IPS DF 4.7 (cell line): ENCODE data around the gene TNFRSF14.

Experiments
- DNase-seq: peaks from one replicate; pipeline ENCODE4 v3.0.0-alpha.2; 2013; ENCODE audit warnings: low spot score; ENCODE audit errors: extremely low read depth

Gene TNFRSF14

DNA sequence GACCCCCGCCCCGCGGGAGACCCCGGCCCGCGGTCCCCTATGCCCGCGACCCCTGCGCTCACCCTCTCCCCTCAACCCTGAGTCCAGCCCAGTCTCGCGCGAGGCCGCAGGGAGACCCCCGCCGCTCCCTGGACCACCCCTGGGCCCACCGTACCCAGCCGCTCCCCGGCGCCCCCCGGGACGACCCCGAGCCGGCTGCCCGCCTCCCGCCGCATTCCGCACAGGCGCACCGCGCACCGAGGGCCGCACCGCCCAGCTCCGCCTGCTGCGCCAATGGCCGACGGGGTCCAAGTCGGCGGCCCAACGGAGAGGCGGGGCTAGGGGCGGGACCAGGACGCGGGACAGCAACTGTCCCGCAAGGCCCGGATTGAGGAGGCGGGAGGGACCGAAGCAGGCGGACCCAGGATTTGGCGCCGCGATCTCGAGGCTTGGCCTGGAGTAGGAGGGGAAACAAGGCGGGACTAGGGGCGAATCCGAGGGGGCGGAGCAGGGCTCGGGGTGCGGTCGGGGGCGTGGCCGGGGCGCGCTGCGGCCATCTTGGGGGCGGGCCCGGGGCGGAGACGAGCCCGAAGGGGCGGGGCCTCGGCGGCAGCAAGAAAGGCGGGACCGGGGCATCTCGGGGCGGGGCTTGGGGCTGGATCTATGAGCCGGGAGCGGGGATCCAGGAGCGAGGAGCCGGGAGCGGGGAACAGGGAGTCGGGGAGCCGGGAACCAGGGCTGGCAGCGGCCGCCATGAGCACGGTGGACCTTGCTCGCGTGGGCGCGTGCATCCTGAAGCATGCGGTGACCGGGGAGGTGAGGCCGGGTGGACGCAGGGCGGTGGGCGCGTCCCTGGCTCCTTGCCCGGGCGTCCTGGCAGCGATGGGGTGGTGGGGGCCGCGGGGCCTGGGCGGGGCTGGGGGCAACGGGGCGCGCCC, 30.2 kb downstream of the TNFRSF14 start, which contains the start of gene PRXL2B:
Gene PRXL2B (plus strand): TSS at position 624 of the 917 bp plus-strand sequence. CDS start 109 bp downstream, at position 733.
- DNase-seq, result peak; percentile 72

DNA sequence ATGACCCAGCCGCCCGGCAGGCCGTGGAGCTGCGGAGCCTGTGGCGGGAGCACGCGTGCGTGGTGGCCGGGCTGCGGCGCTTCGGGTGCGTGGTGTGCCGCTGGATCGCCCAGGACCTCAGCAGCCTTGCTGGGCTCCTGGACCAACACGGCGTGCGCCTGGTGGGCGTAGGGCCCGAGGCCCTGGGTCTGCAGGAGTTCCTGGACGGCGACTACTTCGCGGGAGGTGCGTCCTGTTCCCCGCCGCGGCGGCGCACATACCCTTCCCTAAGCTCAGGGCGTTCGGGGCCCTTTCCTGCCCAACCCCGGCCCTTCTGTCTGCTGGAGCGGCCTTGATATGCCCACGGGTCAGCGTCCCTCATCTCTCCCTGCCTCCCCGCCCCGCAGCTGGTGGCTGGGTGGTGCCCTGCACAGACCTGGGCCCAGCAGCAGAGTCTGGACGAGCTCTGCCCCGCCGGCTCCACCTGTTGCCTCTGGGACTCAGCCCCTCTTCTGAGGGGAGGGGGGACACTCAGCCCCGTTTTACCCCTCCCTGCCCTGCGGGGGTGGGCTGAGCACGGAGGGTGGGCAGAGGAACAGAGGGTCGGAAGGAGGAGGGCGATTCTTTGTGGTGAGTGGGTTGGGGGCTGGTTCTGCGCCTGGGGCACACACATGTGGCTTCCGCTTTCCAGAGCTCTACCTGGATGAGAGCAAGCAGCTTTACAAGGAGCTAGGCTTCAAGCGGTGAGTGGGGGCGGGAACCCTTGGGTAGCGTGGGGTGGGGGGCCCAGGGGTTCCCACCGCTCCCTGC, 31.1 kb downstream of the TNFRSF14 start:
- no peak for DNase-seq

DNA sequence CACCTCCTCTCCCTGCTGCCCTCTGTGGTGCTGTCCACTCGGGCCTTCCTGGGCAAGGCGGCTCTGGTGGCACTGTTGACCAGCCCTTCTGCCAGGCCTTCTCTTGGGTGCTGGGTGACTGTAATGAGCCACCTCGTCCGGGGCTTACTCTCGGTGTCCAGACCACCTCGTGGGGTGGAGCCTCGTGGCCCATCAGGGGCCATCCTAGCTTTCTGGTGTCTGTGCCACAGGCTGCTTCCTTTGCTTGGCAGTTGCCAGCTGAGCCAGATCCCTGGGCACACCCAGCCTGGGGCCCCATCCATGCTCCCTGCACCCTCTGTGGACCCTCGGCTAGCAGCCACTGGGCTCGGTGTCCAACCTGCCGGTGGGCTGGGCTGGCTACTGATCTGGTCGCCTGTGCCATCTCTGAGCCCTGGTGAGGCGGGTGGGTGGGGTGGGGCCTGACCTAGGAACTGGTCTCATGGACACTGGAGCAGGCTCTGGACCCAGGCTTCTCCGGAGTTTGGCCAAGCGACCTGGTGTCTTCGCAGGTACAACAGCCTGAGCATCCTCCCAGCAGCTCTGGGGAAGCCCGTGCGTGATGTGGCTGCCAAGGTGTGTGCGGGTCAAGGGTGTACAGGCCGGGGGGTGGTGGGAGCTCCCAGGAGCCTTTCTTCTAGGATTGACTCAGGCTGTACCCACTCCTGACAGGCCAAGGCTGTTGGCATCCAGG, 31.8 kb downstream of the TNFRSF14 start:
- DNase-seq, result no peak

DNA sequence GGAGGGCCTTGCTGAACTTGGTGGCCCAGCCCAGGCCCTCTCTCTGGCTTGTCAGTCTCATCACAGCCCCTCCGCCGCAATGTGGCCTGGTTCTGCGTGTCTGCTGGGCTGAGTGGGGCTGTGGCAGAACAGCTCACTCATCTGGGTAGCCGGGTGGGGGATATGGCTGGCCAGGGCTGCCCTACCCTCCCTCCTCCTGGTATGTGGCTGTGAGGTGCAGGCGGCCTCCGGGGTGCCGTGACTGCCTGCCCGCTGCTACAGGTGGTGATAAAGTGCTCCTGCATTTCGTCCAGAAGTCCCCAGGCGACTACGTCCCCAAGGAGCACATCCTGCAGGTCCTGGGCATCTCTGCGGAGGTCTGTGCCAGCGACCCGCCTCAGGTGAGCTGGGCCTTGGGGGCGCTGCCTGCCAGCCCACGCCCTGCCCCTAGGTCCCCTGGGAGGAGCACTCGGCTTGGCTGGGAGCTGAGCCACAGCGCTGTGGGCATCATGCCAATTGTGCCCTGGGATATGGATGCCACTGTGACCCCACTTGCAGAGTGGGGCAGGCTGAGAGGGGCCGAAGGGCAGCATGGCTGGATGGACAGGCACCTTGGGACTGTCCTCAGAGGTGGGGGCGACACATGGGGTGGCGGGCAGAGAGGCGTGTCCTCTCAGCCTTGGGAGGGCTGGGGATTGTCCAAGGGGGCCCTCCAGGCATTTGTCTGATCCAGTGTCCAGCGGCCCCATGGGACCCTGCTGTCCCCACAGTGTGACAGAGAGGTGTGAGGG, 32.7 kb downstream of the TNFRSF14 start:
- no peak for DNase-seq

DNA sequence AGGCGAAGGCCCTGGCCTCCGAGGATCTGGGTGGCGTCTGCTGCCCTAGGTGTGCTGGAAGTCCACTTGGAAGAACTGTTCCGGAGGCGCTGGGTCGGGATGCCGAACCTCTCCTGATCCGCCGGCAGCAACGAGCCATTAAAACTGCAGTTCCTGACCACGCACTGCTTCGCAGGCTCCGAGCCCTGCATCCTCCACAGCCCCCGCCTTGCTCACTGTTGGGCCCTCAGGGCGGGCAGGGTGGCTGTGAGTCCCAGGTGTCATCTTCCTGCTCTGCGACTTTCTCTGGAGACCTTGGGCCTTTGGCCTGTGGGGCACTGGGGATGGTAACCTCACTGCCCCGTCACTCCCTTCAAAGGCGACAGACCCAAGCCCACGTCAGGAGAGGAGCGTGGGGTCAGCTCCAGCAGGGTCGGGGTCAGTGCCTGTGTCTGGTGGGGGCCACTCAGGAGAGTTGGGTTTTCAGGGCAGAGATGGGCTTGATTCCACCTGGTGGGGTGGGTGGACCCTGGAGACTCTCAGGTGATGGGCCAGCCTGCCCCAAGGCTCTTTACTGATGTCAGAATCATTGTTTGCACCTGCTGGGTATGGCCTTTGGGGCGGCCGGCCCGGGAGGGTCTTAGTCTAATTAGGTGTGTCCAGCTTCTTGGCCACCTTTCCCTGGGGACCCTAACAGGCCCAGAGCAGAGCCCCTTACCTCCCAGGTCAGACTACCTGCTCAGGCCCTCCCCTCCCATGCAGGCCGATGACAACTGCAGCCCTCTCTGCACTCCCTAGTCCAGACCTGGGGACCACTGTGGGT, 33.5 kb downstream of the TNFRSF14 start:
- no peak for DNase-seq

DNA sequence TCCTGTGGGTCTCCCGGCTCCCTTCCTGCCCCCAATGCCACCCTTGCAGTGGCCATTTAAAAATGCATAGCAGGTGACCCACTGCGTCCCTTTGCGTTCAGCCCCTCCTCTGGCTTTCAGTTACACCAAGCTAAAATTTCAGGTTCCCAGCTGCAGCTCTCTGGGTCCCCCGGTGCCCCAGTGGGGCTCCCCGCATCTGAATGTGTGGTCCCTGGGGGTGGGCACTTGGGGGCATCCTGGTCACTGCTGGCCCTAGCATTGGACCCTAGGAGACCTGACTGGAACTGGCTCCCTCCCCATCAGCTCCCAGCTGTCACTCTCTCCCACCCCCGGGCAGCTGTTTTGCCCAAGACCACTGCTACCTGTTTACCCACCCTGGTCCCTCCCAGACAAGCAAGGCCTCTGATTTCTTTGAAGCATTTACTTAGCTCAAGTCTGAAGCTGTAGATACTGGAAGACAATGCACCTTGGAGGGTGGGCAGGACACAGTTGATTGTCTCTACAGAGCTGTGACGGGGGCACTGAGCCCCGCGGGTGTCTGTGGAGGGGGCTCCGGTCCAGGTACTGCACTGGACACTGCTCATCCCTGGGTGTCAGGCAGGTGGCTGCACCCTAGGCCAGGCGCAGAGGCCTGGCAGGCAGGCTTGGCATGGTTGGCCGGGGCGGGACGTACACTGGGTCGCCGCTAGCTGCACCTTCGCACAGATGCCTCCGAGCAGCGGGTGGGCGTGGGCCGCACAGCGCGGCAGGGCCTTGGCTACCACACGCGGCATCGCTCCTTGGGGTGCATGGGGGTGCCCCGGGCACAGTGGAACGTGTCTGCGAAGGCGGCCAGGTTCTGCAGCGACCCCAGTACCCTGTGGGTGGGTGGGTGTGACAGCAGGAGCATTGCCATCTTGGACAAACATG, 34.3 kb downstream of the TNFRSF14 start:
- no peak for DNase-seq

DNA sequence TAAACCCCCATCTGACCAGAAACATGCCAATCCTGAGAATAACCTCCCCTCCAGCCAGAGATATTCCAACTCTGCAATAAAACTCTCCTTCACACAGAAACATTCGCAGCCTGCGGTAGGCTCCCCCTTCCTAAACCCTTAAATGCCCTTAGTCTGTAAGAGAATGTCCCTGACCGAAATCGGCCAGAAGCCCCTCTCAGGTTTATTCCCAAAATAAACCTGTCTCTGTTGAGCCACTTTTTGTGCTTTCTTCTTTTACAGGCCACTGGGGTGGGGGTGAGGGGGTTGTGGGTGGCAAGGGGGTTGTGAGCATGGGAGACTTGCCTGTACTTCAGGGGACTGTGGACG, 35.0 kb downstream of the TNFRSF14 start:
- no peak for DNase-seq

DNA sequence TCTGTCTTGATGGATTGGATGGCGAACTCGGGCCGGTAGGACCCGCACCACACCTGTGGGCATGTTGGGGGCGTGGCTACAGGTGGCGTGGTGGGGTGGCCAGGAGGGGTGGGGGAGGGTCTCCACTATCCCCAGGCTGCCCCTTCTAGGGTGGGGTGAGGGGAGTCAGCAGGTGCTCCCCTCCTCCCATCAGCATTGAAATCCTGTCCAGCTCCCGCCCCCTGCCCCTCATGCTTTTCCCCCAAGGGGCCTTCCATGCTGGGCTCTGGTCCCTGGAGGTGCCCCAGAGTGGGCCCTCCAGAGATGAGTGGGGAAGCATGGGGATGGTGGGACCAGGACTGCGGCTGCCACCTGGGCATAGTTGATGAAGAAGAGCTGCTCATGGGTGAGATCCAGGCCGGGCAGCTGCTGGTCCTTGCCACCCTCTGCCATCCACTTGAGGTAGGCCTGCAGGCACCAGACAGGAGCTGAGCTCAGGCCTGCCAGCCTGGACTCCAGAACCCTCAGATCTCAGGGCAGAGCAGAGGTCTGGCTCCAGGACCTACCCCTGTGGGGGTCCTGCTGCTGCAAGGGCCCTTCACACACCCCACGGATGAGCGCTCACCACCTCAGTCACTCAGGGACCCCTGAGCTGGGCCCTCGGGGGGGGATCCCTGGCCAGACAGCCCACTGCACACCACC, 35.5 kb downstream of the TNFRSF14 start:
- DNase-seq, result no peak

DNA sequence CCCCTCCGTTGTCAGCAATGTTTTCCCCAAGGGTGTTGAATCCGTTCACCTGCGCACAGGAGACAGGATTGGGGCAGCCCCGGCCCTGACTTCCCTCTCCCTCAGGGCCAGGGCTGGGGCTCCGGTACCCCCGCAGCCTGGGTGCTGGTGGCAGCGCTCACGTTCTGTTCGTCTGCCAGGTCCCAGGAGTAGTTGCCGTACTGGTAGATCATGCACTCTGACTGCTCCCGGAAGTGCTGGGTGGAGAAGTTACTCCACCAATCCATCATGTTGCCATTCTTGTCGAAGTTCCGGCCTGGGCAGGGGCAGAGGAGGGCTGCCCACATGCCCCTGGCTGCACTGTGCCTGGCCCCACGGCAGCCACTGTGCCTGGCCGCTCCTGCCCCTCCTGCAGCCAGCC, 36.5 kb downstream of the TNFRSF14 start:
- no peak for DNase-seq

DNA sequence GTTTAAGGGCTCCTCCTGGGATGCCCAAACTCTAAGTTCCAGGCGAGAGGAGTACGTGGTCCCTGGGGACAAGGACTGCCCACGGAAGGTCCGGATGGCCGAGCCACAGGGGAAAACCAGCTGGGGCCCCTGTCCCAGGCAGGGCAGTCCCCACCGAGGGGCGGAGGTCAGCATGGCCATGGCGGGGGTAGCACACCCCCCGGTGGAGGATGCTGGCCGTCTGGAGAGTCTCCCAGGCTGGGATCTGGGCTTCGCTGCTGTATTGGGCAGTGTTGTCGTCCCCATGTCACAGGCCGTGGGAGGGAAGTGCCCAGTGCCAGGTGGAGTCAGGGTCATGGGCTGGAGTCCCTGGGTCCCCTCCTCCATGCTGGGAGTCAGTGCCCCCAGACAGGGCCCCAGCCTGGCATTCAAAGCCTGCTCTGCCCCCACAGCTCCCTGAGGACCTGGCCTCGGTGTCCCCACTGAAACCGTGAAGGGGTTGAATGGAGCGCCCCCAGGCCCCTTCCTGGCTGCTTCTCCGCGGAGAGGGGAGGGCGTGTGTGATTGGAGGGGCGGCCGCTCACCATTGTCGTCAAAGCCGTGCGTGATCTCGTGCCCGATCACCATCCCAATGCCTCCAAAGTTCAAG, 37.2 kb downstream of the TNFRSF14 start:
- DNase-seq, result no peak

DNA sequence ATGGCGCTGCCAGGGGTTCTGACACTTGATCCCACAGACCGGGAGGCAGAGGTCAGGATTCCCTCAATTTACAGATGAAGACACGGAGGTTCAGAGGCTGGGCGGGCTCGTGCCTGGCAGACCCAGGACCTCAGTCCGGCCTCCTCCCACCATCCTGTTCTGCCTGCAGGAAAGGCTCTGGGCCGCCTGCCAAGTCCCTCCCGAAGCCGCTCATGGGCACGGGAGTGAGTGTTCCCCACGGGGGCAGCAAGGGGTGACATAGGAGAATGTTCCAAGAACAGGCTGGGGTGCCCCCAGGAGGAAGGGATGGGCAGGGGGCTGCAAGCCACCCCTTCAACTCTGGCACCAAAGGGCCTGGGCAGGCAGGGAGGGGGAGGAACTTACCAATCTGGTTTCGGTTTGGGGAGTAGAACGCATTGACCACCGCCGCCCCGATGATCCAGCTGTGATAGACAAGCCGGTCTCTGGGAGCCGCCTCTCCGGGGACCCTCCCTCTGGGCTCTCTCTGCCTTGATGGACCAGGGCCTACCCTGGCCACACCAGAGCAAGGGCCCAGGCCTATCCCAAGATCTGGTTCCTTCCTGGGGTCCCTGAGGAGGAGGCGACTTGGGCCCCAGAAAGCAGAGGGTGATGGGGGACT, 38.0 kb downstream of the TNFRSF14 start:
- no peak for DNase-seq

DNA sequence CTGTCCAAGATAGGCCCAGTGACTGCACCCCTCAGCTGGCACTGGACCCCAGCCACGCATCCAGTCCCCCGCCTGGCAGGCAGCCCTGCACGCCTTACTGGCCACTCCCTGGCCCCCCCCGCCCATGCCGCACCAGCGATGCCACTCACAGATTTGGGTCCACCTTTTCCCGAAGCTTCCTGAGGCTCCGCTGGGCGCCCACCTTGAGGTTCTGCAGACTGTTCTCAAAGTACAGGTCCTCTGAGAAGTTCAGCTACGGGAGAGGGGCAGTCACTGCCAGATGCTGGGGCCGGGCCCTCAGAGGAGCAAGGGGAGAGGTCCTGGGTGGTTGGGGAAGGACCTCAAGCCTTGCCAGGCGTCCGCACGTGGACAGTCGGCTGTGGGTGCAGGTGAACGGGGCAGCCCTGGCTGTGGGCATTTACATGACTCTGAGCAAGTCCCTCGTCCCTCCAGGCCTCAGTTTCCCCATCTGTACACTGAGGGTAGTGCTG, 38.5 kb downstream of the TNFRSF14 start:
- no peak for DNase-seq

DNA sequence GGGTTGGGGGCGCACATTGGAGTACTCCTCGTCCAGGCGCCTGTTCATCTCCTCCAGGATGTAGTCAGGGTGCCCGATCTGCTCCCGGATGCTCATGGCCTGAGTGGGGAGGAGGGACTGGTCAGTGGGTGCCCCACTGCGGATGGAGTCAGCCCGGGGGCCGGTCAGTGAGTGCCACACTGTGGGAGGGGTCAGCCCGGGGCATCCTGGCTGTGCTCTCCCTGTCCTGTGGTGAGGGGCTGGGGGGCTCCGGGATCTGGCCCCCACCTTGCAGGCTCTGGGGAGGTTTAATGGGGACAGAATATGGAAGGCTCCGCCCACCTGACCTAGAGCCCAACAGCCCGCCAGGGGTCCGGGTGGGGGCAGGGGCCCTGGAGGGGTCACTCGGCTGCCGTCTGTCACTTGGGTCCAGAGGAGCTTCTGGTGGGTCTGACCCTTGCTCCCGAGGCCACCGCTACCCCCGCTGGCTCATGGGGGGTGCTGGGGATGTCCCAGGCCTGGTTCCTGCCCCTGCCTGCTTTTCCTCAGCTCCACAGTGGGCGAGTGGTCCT, 39.2 kb downstream of the TNFRSF14 start:
- no peak for DNase-seq

DNA sequence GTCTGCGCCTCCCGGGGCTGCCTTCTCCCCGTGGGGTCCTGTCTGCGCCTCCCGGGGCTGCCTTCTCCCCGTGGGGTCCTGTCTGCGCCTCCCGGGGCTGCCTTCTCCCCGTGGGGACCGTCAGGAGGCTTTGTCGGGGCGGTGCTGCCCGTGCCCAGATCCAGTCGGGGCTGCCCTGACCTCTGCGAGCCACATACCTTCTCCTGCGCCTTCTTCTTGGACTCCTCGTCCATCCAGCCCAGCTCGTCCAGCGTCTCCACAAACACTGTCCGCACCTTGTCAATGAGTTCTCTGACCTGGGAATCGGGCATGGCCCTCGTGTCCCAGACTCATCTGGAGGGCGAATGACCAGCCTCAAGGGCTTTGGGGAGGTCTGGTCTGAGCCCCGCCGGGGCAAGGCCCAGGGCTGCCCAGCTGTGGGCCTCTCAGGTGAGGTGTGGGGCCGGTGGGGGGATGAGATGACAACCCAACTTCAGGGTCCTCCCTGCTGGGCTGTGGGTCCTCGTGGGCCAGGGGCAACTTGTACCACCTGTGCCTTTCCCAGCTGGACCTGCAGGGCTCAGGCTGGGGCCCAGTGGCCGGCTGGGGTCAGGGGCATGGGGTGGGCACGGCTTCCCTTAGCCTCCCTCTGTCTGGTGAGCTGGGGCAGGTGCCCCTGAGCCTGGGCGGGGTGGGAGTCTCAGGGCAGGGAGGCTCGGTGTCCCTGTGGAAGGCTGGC, 39.8 kb downstream of the TNFRSF14 start:
- DNase-seq, result no peak

DNA sequence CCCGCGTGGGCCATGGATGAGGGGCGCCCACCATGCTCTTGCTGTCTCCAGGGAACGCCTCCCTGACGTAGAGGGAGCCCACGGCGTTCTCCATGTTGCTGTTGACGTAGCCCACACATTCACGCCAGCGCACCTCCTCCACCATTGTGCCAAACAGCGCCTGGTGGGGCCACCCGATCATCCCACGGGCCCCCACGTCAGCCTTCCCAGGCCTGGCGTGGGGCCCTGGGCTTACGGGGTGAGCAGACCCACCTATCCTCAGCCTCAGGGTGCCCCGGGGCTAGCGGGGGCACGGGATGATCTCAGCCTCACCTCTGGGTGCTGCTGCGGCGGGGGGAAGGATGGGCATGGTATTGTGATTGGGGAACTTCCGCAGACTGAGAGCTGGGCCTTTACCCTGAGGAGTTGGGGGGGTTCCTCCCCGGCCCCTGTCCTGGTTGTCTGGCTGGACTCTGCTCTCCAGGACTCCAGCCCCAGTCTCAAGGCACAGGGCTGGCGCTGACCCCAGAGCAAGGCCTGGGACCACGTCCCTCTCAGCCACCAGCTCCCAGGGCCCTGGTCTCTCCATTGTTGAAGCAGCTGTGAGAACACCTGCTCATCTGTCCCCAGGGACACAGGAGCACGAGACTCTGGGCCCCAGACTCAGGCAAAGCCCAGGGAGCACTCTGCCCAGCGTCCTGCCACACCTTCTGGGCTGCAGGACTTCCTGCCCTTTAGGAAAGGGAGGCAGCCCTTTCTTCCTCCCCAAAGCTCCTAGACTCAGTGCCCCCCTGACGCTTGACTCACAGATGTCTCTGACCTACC, 40.6 kb downstream of the TNFRSF14 start:
- no peak for DNase-seq
